ENCODE measurements around the gene ACTRT2. TPM values are rescaled to one million over a fixed set of nuclear protein-coding genes. Genes with fewer than 3 reads are reported as not detected.

ACTRT2 gene
- total RNA-seq, 1 donor, result not detected

DNA sequence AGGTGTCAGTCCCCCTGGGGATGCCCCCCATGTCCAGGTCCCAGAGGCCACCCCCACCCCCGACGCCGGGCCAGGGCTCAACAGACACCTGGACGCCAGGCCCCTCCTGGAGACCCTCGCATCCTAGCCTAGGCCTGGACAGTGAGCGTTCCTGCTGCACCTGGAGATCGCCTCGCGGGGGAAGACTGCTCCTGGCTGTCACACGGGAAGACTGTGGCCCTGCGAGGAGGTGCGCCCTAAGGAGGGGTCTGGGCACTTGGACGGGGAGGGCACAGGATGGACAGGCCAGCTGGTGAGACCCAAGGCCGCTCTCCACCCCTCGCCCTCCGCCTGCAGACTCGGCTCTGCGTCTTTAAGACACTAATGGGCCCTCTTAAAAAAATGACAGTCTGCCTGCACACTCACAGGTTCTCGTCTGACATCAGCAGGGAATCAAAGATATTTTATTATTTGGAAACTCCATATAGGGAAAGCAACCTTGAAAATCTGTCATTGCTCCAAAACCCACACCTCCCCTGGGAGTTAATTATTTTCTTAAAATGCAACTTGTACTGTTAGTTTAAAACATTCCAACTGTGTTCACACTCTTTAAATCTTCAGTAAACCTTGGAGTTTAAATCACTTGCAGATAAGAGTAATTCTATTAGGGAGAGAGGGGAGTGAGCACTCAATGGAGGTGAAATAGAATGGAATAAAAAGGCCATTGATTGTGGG is 45.6 kb upstream of the ACTRT2 start:
- TF ChIP-seq, protein P1, sequence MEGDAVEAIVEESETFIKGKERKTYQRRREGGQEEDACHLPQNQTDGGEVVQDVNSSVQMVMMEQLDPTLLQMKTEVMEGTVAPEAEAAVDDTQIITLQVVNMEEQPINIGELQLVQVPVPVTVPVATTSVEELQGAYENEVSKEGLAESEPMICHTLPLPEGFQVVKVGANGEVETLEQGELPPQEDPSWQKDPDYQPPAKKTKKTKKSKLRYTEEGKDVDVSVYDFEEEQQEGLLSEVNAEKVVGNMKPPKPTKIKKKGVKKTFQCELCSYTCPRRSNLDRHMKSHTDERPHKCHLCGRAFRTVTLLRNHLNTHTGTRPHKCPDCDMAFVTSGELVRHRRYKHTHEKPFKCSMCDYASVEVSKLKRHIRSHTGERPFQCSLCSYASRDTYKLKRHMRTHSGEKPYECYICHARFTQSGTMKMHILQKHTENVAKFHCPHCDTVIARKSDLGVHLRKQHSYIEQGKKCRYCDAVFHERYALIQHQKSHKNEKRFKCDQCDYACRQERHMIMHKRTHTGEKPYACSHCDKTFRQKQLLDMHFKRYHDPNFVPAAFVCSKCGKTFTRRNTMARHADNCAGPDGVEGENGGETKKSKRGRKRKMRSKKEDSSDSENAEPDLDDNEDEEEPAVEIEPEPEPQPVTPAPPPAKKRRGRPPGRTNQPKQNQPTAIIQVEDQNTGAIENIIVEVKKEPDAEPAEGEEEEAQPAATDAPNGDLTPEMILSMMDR (IDR thresholded peaks at IDR 0.05; ENCODE audit: insufficient read depth, low read length), result no peak
- H3K4me3 ChIP-seq (ENCODE audit: low read depth, low read length), result no peak overlapping the region
- DNase-seq (ENCODE audit: low read depth), result no peak

GRCh38 chr1:2976180-2976562 is 45.1 kb upstream of the ACTRT2 start:
- H3K4me3 ChIP-seq (ENCODE audit: low read depth, low read length), result no peak overlapping the region
- TF ChIP-seq, protein P1 (IDR thresholded peaks at IDR 0.05; ENCODE audit: insufficient read depth, low read length), result no peak
- DNase-seq (ENCODE audit: low read depth), result no peak

GRCh38 chr1:2977886-2978611 is 43.2 kb upstream of the ACTRT2 start:
- H3K4me3 ChIP-seq (ENCODE audit: low read depth, low read length), result no peak overlapping the region
- DNase-seq (ENCODE audit: low read depth), result no peak
- TF ChIP-seq, protein P1 (IDR thresholded peaks at IDR 0.05; ENCODE audit: insufficient read depth, low read length), result no peak

DNA sequence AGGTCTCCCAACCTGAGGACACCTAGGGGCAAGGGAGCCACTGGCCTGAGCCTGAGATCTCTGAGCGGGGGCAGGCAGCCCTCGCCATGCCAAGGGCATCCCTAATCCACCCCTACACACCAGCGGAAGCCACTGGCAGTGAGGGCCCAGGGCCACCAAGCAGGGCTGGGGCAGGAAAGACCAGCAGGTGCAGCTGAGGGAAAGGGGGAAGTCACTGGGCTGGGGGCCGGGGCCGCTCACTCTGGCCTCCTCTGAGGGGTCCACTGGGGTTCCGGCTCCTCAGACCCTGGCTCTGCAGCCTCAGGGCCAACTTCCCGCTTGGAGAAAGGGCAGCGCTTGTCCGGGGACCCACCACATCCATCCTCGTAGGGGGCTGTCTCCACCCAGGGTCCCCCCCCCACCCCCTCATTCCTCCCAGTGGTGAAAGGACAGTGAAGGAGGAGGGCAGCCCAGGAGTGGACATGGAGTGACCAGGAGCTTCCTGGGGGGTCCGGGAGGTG is 42.5 kb upstream of the ACTRT2 start:
- TF ChIP-seq, protein P1 (IDR thresholded peaks at IDR 0.05; ENCODE audit: insufficient read depth, low read length), result no peak
- H3K4me3 ChIP-seq (ENCODE audit: low read depth, low read length), result no peak overlapping the region
- DNase-seq (ENCODE audit: low read depth), result no peak

DNA sequence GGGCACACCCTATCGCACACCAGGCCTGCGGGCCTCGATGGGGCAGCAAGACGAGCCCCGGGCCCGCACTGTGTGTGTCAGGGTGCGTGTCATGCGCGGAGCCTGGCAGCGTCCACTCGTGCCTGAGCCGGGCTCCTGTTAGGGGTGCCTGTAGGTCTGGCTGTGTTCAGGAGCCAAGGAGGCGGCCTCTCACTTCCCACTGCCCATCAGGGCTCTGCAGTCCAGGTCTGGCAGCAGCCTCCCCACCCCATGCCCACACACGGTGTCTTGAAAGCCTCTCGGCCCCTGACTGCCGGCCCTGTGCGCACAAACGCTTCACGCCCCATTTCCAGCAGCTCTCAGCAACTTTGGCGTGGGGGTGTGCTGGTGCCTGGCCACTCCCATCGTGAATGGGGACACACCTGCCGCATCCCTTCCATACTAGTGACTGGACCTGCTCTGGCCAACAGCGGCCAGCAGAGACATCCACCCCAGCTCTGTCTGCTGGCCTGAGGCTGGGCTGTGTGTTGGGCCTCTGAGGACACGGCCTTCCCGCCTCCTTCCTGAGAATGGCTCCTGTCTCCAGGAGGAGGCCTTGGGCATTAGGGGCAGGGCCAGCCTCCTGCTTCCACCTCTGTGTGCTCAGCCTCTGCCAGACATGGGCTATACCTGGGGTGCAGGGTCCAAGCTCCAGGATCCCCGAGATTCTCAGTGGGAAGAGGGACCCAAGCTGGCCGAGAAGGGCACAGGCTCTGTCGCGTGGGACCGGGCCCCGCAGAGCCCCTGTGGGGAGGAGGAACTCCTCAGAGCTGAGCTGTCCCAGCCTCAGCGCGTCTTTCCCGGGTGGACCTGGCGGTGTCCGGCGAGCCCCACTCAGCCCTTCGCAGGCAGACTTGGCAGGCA is 41.8 kb upstream of the ACTRT2 start:
- TF ChIP-seq, protein P1 (IDR thresholded peaks at IDR 0.05; ENCODE audit: insufficient read depth, low read length), result no peak
- no peak for DNase-seq (ENCODE audit: low read depth)
- H3K4me3 ChIP-seq (ENCODE audit: low read depth, low read length), result no peak overlapping the region

DNA sequence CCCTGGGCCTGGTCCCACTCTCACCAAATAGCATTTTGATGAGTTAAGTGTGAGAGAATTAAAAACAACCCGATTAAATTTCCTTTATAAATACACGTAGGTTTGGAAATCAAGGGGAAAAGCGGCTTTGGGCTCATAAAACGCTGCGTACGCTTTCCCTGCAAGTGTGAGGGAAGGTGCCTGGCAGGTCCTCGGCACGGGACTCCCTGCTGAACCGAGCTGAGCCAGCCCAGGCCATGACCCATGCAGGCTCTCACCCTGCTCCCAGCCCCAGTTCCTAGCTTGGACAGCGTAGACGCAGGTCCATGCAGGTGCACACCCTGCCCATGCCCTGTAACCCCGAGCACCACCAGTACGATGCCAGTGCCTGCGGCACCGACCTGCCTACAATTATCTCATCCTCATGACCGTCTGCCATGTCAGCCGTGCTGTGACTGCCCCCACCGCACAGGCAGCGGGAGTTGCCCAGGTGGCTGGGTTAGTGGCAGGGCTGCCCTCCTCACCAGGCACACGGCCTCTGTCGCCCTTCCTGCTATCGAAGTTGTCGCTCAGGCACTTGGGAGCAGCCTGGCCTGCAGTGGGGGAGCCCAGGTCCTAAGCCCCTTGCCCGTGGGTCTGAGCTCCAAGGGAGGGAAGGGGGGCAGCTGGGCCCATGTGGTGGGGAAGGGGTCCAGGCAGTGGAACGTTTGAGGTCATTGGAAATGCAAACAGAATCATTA is 41.0 kb upstream of the ACTRT2 start:
- TF ChIP-seq, protein P1 (IDR thresholded peaks at IDR 0.05; ENCODE audit: insufficient read depth, low read length), result no peak
- DNase-seq (ENCODE audit: low read depth), result no peak
- no peak overlapping the region for H3K4me3 ChIP-seq (ENCODE audit: low read depth, low read length)

Measured in fibroblast of the aortic adventitia (primary cell).